Natural killer cell (primary cell): ENCODE results near the gene ANO10. TPM values are rescaled to one million over a fixed set of nuclear protein-coding genes. Genes with fewer than 3 reads are reported as not detected.
"Not testable (repeated sequence)": the region's sequence is repeated elsewhere in the genome, so short reads cannot be mapped to it uniquely, and the experiment has no call there.

Source experiments
- ATAC-seq, 3 donors: fragments of 150-1000 bp in 2 of 3; fragments of 200-7000 bp in 1 of 3; cut with Tn5 transposase; 1 replicate in 1 of 3; 2 replicates in 2 of 3; pipeline ENCODE4 v1.10.0; 2021; ENCODE audit warnings: mild to moderate bottlenecking in 2 of 3, moderate library complexity in 2 of 3
- DNase-seq, 2 donors: peaks; one replicate each; pipeline versions ENCODE4 v3.0.0 to v3.0.0-alpha.2; 2013 to 2021; ENCODE audit warnings: mixed read lengths in 1 of 2
- H3K27ac ChIP-seq: one replicate; pipeline ENCODE4 v1.5.1; 2013; ENCODE audit warnings: mild to moderate bottlenecking, low read length
- H3K27me3 ChIP-seq: one replicate; pipeline ENCODE4 v1.6.1; 2013; ENCODE audit warnings: low read length; ENCODE audit not compliant: control insufficient read depth, insufficient read depth
- H3K36me3 ChIP-seq: one replicate; pipeline ENCODE4 v1.6.1; 2013; ENCODE audit warnings: low read length; ENCODE audit not compliant: control insufficient read depth, insufficient read depth
- H3K4me1 ChIP-seq: one replicate; pipeline ENCODE4 v1.6.1; 2013; ENCODE audit warnings: low read length; ENCODE audit not compliant: control insufficient read depth, insufficient read depth
- H3K4me3 ChIP-seq: one replicate; pipeline ENCODE4 v1.5.1; 2013; ENCODE audit warnings: low read length
- H3K9me3 ChIP-seq: one replicate; pipeline ENCODE4 v1.6.1; 2013; ENCODE audit warnings: low read length; ENCODE audit not compliant: control insufficient read depth, insufficient read depth
- H3K27ac Mint-ChIP-seq, 2 donors: one replicate each; pipeline ENCODE4 v1.8.0; 2022; ENCODE audit warnings: mild to moderate bottlenecking in 2 of 2, mixed read lengths in 2 of 2, moderate library complexity in 1 of 2
- H3K27me3 Mint-ChIP-seq, 2 donors: one replicate each; pipeline ENCODE4 v1.8.0; 2022; ENCODE audit warnings: low read depth in 2 of 2, mixed read lengths in 2 of 2
- H3K36me3 Mint-ChIP-seq: one replicate; pipeline ENCODE4 v1.8.0; 2022; ENCODE audit warnings: mixed read lengths
- H3K4me1 Mint-ChIP-seq, 2 donors: one replicate each; pipeline ENCODE4 v1.8.0; 2022; ENCODE audit warnings: mixed read lengths in 2 of 2
- H3K4me3 Mint-ChIP-seq: one replicate; pipeline ENCODE4 v1.8.0; 2022; ENCODE audit warnings: mild to moderate bottlenecking, moderate library complexity, mixed read lengths
- H3K9me3 Mint-ChIP-seq, 2 donors: one replicate each; pipeline ENCODE4 v1.8.0; 2022; ENCODE audit warnings: mixed read lengths in 2 of 2
- WGBS: methylation state at CpG from one replicate; pipeline ENCODE4 v1.1.7; 2013; ENCODE audit warnings: missing lambda C conversion rate; ENCODE audit not compliant: insufficient coverage; 5-methylcytosine and 5-hydroxymethylcytosine counted together
- intact Hi-C: fragments of 100-400 bp; cut with micrococcal nuclease; formaldehyde crosslinking; loops from one replicate; pipeline ENCODE4 v1.14.2; 2022
- total RNA-seq, 4 donors: library from RNA; stranded (reverse); fragments of 120-200 nt in 1 of 4; gene quantifications; one replicate each; pipeline versions ENCODE4 v1.2.3 to v1.2.4, GENCODE V29; 2013 to 2022
- TF ChIP-seq, protein P1 (sequence below): fragments of 200-600 bp; IDR thresholded peaks from one replicate; pipeline ENCODE4 v1.8.0; 2022; ENCODE audit warnings: antibody characterized with exemption

ANO10 gene
- total RNA-seq, 3 donors from 2014 or later (not counting 1 experiment from before 2014, with no cell fraction given): 8.9 to 11.2 (median 10.9) TPM

DNA sequence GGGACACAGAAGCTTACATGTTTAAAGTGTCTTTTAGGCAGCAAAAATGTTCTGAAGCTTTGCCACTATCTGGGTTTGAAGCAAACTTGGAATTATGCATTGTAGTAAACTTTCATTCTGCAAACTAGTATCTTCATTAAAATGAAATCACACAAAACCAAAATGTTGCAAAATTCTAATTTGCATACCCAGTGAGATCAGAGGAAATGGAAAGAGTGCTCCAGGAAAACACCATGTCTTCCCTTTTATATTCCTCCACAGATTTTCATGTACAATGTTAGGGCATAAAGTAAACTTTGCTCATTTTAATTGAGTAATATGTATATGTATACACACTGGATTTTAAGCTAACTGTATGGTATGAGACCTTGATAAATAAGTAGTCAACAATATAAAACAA lies 23.9 kb downstream of the ANO10 start:
- Mint-ChIP-seq H3K36me3 (peaks cover 14% of the 10 kb centered on the region), H3K27me3 (no peaks in the 10 kb centered on the region), H3K27ac (no peak overlapping the region), H3K9me3 (no peaks in the 10 kb centered on the region), H3K4me3 (no peak overlapping the region), H3K4me1 (no peaks in the 10 kb centered on the region)
- Histone ChIP-seq H3K27me3 (no peaks in the 10 kb centered on the region), H3K4me3 (no peak overlapping the region), H3K9me3 (no peaks in the 10 kb centered on the region), H3K36me3 (no peaks in the 10 kb centered on the region), H3K27ac (no peak overlapping the region), H3K4me1 (no peaks in the 10 kb centered on the region)
- intact Hi-C loops: no loop called here
- ATAC-seq: no peak
- no peak for DNase-seq
- TF ChIP-seq, protein P1, sequence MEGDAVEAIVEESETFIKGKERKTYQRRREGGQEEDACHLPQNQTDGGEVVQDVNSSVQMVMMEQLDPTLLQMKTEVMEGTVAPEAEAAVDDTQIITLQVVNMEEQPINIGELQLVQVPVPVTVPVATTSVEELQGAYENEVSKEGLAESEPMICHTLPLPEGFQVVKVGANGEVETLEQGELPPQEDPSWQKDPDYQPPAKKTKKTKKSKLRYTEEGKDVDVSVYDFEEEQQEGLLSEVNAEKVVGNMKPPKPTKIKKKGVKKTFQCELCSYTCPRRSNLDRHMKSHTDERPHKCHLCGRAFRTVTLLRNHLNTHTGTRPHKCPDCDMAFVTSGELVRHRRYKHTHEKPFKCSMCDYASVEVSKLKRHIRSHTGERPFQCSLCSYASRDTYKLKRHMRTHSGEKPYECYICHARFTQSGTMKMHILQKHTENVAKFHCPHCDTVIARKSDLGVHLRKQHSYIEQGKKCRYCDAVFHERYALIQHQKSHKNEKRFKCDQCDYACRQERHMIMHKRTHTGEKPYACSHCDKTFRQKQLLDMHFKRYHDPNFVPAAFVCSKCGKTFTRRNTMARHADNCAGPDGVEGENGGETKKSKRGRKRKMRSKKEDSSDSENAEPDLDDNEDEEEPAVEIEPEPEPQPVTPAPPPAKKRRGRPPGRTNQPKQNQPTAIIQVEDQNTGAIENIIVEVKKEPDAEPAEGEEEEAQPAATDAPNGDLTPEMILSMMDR: no peak

DNA sequence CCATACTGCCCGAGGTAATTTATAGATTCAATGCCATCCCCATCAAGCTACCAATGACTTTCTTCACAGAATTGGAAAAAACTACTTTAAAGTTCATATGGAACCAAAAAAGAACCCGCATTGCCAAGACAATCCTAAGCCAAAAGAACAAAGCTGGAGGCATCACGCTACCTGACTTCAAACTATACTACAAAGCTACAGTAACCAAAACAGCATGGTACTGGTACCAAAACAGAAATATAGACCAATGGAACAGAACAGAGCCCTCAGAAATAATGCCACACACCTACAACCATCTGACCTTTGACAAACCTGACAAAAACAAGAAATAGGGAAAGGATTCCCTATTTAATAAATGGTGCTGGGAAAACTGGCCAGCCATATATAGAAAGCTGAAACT lies 25.6 kb downstream of the ANO10 start:
- H3K36me3 Mint-ChIP-seq: peaks cover 21% of the 10 kb centered on the region
- H3K27ac Mint-ChIP-seq, H3K9me3 Mint-ChIP-seq, H3K9me3 ChIP-seq, H3K4me3 Mint-ChIP-seq, H3K36me3 ChIP-seq, DNase-seq, H3K27me3 ChIP-seq, H3K27me3 Mint-ChIP-seq, H3K4me1 ChIP-seq, H3K4me3 ChIP-seq, H3K4me1 Mint-ChIP-seq, intact Hi-C loops, ATAC-seq, H3K27ac ChIP-seq: not testable (repeated sequence)
- no CpG with 5 or more reads among the region's 3 CpGs for WGBS

DNA sequence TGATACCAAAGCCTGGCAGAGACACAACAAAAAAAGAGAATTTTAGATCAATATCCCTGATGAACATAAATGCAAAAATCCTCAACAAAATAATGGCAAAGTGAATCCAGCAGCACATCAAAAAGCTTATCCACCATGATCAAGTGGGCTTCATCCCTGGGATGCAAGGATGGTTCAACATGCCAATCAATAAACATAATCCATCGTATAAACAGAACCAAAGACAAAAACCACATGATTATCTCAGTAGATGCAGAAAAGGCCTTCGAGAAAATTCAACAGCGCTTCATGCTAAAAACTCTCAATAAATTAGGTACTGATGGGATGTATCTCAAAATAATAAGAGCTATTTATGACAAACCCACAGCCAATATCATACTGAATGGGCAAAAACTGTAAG lies 26.5 kb downstream of the ANO10 start:
- peaks cover 21% of the 10 kb centered on the region for H3K36me3 Mint-ChIP-seq
- H3K4me3 ChIP-seq, H3K27ac ChIP-seq, H3K27ac Mint-ChIP-seq, H3K9me3 ChIP-seq, intact Hi-C loops, H3K4me3 Mint-ChIP-seq, DNase-seq, H3K9me3 Mint-ChIP-seq, H3K4me1 Mint-ChIP-seq, H3K27me3 Mint-ChIP-seq, H3K36me3 ChIP-seq, H3K4me1 ChIP-seq, ATAC-seq, H3K27me3 ChIP-seq: not testable (repeated sequence)
- 100% methylated on average over 1 of the region's 3 CpGs for WGBS

DNA sequence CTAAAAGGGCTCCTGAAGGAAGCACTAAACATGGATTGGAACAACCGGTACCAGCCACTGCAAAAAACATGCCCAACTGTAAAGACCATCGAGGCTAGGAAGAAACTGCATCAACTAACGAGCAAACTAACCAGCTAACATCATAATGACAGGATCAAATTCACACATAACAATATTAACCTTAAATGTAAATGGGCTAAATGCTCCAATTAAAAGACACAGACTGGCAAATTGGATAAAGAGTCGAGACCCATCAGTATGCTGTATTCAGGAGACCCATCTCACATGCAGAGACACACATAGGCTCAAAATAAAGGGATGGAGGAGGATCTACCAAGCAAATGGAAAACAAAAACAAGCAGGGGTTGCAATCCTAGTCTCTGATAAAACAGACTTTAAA lies 28.2 kb downstream of the ANO10 start:
- H3K27me3 Mint-ChIP-seq, H3K27ac Mint-ChIP-seq, H3K36me3 ChIP-seq, H3K4me1 ChIP-seq, H3K4me1 Mint-ChIP-seq, ATAC-seq, intact Hi-C loops, H3K4me3 Mint-ChIP-seq, H3K4me3 ChIP-seq, H3K9me3 ChIP-seq, DNase-seq, H3K9me3 Mint-ChIP-seq, H3K27me3 ChIP-seq, H3K27ac ChIP-seq: not testable (repeated sequence)
- H3K36me3 Mint-ChIP-seq: peaks cover 21% of the 10 kb centered on the region
- WGBS: 96% methylated on average over 2 of the region's 4 CpGs

DNA sequence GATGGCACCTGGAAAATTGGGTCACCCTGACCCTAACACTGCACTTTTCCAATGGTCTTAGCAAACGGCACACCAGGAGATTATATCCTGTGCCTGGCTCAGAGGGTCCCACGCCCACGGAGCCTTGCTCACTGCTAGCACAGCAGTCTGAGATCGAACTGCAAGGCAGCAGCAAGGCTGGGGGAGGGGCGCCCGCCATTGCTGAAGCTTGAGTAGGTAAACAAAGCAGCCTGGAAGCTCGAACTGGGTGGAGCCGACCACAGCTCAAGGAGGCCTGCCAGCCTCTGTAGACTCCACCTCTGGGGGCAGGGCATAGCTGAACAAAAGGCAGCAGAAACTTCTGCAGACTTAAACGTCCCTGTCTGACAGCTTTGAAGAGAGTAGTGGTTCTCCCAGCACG lies 29.9 kb downstream of the ANO10 start:
- ATAC-seq, H3K27me3 Mint-ChIP-seq, H3K9me3 ChIP-seq, H3K4me3 Mint-ChIP-seq, H3K27ac ChIP-seq, H3K9me3 Mint-ChIP-seq, H3K4me3 ChIP-seq, H3K4me1 ChIP-seq, intact Hi-C loops, H3K36me3 ChIP-seq, H3K27me3 ChIP-seq, DNase-seq, H3K27ac Mint-ChIP-seq, H3K4me1 Mint-ChIP-seq: not testable (repeated sequence)
- H3K36me3 Mint-ChIP-seq: peaks cover 21% of the 10 kb centered on the region
- 94% methylated on average over 10 of the region's 10 CpGs for WGBS
